GM10847 (cell line): Measurements from ENCODE around the gene PSMB2.
A peak's percentile ranks its signal among the peaks of the same experiment; 100 is the strongest.

Source experiments
- POLR2A ChIP-seq: IDR thresholded peaks from 2 replicates; pipeline ENCODE4 v1.6.1; 2011; ENCODE audit not compliant: insufficient read length; ENCODE audit errors: extremely low read depth

PSMB2 gene

GRCh38 chr1:35589516-35590427 lies 51.6 kb downstream of the PSMB2 start:
- no peak for TF ChIP-seq POLR2A

GRCh38 chr1:35588197-35588910 lies 53.0 kb downstream of the PSMB2 start:
- no peak for TF ChIP-seq POLR2A

- no peak for TF ChIP-seq POLR2A
These were observed 53.6 kb downstream of the PSMB2 start for GRCh38 chr1:35587736-35588135.

- no peak for TF ChIP-seq POLR2A
These were observed 54.5 kb downstream of the PSMB2 start for GRCh38 chr1:35586808-35587207.

GRCh38 chr1:35585281-35585680 lies 56.0 kb downstream of the PSMB2 start:
- no peak for TF ChIP-seq POLR2A

GRCh38 chr1:35580949-35581388 lies 60.4 kb downstream of the PSMB2 start:
- TF ChIP-seq POLR2A: no peak

GRCh38 chr1:35577071-35577998 lies 64.0 kb downstream of the PSMB2 start:
- peak; percentile 53 for TF ChIP-seq POLR2A

- no peak for TF ChIP-seq POLR2A
These were observed 65.1 kb downstream of the PSMB2 start for GRCh38 chr1:35576061-35576765.

GRCh38 chr1:35575416-35575958 lies 65.8 kb downstream of the PSMB2 start:
- TF ChIP-seq POLR2A: no peak

GRCh38 chr1:35574655-35575415 lies 66.5 kb downstream of the PSMB2 start:
- TF ChIP-seq POLR2A: no peak

- no peak for TF ChIP-seq POLR2A
These were observed 67.1 kb downstream of the PSMB2 start for GRCh38 chr1:35574125-35574654.

- TF ChIP-seq POLR2A: no peak
These were observed 67.9 kb downstream of the PSMB2 start, which contains the start of gene TFAP2E for GRCh38 chr1:35573198-35574124. Gene TFAP2E (plus strand): TSS chr1:35573314. CDS start chr1:35573578, 264 bp downstream.
